ENCODE results near the gene BANP. TPM values are rescaled to one million over a fixed set of nuclear protein-coding genes. Genes with fewer than 3 reads are reported as not detected.
"Not testable (repeated sequence)": the region's sequence is repeated elsewhere in the genome, so short reads cannot be mapped to it uniquely, and the experiment has no call there.

Gene BANP
- total and polyA plus RNA-seq, 2 of the 8 experiments (the other 6 are each of a cell fraction or from before 2014, with no cell fraction given), result 25.8 to 39.8 TPM

DNA sequence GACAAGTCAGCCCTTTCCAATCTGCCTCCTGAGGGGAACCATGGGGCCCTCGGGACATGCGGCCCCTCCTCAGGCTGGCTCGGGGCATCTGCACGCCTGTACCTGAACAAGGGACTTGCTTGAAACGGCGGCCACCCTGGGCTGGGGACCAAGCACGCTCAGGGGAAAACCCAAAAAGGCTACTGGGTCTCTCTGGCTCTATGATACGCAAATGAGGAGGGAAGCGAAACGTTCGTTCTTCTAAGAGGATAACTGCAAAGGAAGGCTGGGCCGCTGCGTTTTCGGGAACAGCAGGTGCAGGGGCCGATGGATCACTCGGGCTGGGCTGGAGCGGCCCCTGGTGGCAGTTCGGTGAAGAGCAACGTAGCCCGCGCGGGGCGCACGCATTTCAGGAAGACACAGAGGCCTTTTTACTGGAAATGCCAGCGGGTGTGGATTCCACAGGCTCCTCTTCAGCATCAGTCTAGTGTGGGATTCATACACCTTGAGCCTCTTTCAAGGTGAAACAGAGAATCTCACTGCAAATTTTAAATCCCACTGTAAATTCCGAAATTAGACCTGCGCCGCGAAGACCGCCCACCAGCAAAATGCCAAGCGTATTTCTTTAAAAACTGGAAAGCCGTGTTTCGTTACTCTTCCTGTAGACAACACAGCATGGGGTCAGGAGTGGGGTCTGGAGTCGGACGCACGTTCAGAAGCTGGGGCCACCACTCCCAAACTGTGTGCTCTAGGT lies 41.9 kb upstream of the BANP start:
- H4K8ac ChIP-seq (ENCODE audit: extremely low read depth, insufficient read depth, low read length); H3K79me2 ChIP-seq (ENCODE audit: control insufficient read depth in 1 of 2, insufficient read depth in 2 of 2, low read length in 2 of 2); H3K4me3 ChIP-seq (ENCODE audit: extremely low read depth in 1 of 4, insufficient read depth in 2 of 4, low read depth in 3 of 4, low read length in 4 of 4); H2BK120ac ChIP-seq (replicated peaks; ENCODE audit: low read depth, low read length); H3K18ac ChIP-seq (ENCODE audit: extremely low read depth, low read length); H4K20me1 ChIP-seq (replicated peaks in 1 of 2; ENCODE audit: control insufficient read depth in 1 of 2, insufficient read depth in 2 of 2, low read length in 2 of 2); H3K9me3 ChIP-seq (ENCODE audit: insufficient read depth in 2 of 2, low read depth in 1 of 2, low read length in 1 of 2); H3K27ac ChIP-seq (ENCODE audit: low read depth, low read length); H3K9ac ChIP-seq (replicated peaks in 1 of 4; ENCODE audit: extremely low read depth in 1 of 4, low read depth in 3 of 4, low read length in 3 of 4); H2AFZ ChIP-seq (ENCODE audit: low read length); H3K79me1 ChIP-seq (ENCODE audit: low read depth, low read length); H3K27me3 ChIP-seq (replicated peaks in 1 of 4; ENCODE audit: control insufficient read depth in 3 of 4, extremely low read depth in 1 of 4, insufficient read depth in 3 of 4, low read length in 3 of 4); H3K4ac ChIP-seq (replicated peaks; ENCODE audit: insufficient read length, low read depth, low read length); H2BK20ac ChIP-seq (ENCODE audit: low read length); H3K56ac ChIP-seq (replicated peaks; ENCODE audit: insufficient read length, low read depth, low read length); POLR2A ChIA-PET (ENCODE audit: partially characterized antibody); H4K91ac ChIP-seq (replicated peaks; ENCODE audit: insufficient read length, low read length); H3K23ac ChIP-seq (ENCODE audit: insufficient read length); H3K36me3 ChIP-seq (ENCODE audit: control insufficient read depth in 2 of 4, insufficient read depth in 4 of 4, low read length in 3 of 4); H3K14ac ChIP-seq (ENCODE audit: insufficient read length); H2BK5ac ChIP-seq (ENCODE audit: low read depth, low read length); H3K4me1 ChIP-seq (replicated peaks in 1 of 4; ENCODE audit: control insufficient read depth in 3 of 4, insufficient read depth in 4 of 4, low read length in 3 of 4); H4K5ac ChIP-seq (ENCODE audit: insufficient read length, low read depth, low read length); H2AK5ac ChIP-seq (ENCODE audit: low read depth, low read length); H3K23me2 ChIP-seq (ENCODE audit: low read depth, low read length); FAIRE-seq; H2BK15ac ChIP-seq (ENCODE audit: low read length): not testable (repeated sequence)
- TF ChIP-seq, protein P1, sequence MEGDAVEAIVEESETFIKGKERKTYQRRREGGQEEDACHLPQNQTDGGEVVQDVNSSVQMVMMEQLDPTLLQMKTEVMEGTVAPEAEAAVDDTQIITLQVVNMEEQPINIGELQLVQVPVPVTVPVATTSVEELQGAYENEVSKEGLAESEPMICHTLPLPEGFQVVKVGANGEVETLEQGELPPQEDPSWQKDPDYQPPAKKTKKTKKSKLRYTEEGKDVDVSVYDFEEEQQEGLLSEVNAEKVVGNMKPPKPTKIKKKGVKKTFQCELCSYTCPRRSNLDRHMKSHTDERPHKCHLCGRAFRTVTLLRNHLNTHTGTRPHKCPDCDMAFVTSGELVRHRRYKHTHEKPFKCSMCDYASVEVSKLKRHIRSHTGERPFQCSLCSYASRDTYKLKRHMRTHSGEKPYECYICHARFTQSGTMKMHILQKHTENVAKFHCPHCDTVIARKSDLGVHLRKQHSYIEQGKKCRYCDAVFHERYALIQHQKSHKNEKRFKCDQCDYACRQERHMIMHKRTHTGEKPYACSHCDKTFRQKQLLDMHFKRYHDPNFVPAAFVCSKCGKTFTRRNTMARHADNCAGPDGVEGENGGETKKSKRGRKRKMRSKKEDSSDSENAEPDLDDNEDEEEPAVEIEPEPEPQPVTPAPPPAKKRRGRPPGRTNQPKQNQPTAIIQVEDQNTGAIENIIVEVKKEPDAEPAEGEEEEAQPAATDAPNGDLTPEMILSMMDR (IDR thresholded peaks at IDR 0.05; ENCODE audit: control extremely low read depth in 1 of 3, insufficient read depth in 1 of 3, low read depth in 1 of 3, low read length in 3 of 3), result peak; percentile 83 to 88 (median 87)
- TF ChIP-seq TCF12 (IDR thresholded peaks at IDR 0.05; ENCODE audit: low read depth, low read length), result peak; percentile 44; the same call in 1 of the 2 replicates
- 0 out of 2 replicates have a peak, but pooled peaks have one; percentile 42 for TF ChIP-seq YY1 (IDR thresholded peaks at IDR 0.05; ENCODE audit: low read depth, low read length)
- peak; percentile 66 for TF ChIP-seq CREB1 (IDR thresholded peaks at IDR 0.05)
- TF ChIP-seq RAD21 (IDR thresholded peaks at IDR 0.05 in 1 of 2, conservative IDR thresholded peaks at IDR 0.05 in 1 of 2; ENCODE audit: low read depth in 2 of 2, low read length in 2 of 2), result peak; percentile 90 to 93
- TF ChIP-seq, protein P2, sequence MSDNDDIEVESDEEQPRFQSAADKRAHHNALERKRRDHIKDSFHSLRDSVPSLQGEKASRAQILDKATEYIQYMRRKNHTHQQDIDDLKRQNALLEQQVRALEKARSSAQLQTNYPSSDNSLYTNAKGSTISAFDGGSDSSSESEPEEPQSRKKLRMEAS (IDR thresholded peaks at IDR 0.05), result peak; percentile 60
- WGBS, 2 experiments (ENCODE audit: extremely low coverage in 1 of 2, insufficient coverage in 1 of 2, insufficient read length in 1 of 2, insufficient replicate concordance in 2 of 2, low coverage in 1 of 2, low lambda C conversion rate in 2 of 2, missing lambda C conversion rate in 1 of 2), result 43% methylated on average over 36 of the region's 36 CpGs; no CpG with 5 or more reads in 1 of the 2 experiments
- Histone ChIP-seq H2BK12ac (ENCODE audit: low read depth, low read length) (peak overlapping the region; percentile 55; the same call in 1 of the 2 replicates), H3K4me2 (ENCODE audit: insufficient read depth in 1 of 2, low read depth in 2 of 2, low read length in 2 of 2) (peak overlapping the region in 1 of 2 experiments; percentile 29; a peak in 1 of 4 replicates)
- CTCF ChIA-PET (ENCODE audit: partially characterized antibody), result interaction anchor here (0.6 to 5.4 kb wide), 13 partner anchors 9 to 139 kb away, joined by 3 to 44 read pairs (median 4); no protein-coding TSS in a partner anchor
- DNase-seq (ENCODE audit: low read depth in 1 of 2, low spot score in 2 of 2), result peak; percentile 34 to 99
